Measurements from ENCODE around the gene CMSS1.

DNA sequence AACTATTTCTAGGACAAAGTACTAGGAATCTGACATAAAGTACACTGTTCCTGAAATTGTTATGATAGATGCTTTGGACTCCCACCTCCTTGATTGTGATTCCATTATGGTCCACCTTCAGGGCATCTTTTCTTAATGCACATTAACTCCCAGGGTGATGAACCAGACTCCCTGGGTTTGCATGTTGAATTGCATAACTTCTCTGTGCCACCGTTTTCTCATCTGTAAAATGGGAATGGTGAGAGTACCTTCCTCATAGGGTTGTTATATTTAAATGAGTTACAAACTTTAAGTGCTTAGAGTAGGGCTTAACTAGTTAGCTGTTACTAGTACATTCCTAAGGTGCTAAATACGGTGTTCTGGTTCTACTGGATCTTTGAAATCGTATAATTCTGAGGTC, 81.9 kb downstream of the CMSS1 start:
- TF ChIP-seq EZH2phosphoT487 (IDR thresholded peaks at IDR 0.05; ENCODE audit: low read length), result no peak
- TF ChIP-seq, protein P1, sequence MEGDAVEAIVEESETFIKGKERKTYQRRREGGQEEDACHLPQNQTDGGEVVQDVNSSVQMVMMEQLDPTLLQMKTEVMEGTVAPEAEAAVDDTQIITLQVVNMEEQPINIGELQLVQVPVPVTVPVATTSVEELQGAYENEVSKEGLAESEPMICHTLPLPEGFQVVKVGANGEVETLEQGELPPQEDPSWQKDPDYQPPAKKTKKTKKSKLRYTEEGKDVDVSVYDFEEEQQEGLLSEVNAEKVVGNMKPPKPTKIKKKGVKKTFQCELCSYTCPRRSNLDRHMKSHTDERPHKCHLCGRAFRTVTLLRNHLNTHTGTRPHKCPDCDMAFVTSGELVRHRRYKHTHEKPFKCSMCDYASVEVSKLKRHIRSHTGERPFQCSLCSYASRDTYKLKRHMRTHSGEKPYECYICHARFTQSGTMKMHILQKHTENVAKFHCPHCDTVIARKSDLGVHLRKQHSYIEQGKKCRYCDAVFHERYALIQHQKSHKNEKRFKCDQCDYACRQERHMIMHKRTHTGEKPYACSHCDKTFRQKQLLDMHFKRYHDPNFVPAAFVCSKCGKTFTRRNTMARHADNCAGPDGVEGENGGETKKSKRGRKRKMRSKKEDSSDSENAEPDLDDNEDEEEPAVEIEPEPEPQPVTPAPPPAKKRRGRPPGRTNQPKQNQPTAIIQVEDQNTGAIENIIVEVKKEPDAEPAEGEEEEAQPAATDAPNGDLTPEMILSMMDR (IDR thresholded peaks at IDR 0.05; ENCODE audit: low read length), result no peak

Measured in MM.1S (cell line).